ENCODE data around the gene KCNK3. TPM values are rescaled to one million over a fixed set of nuclear protein-coding genes. Genes with fewer than 3 reads are reported as not detected.

The KCNK3 gene
- total and polyA plus RNA-seq, 10 of the 15 experiments (the other 5 are each of a cell fraction or from before 2014, with no cell fraction given) = 0.13 TPM; not detected in 9

GRCh38 chr2:26724784-26725520 is 32.4 kb downstream of the KCNK3 start:
- no peak overlapping the region for H3K4me2 ChIP-seq (ENCODE audit: control insufficient read depth, insufficient read depth)
- in situ Hi-C loops (cut with MboI) = no loop called here

More at GRCh38 chr2:26724784-26725520, 32.4 kb downstream of the KCNK3 start:
- 23% methylated on average over 14 of the region's 14 CpGs for WGBS (ENCODE audit: insufficient coverage, insufficient replicate concordance, low lambda C conversion rate, missing lambda C conversion rate)
- H4K20me1 ChIP-seq (ENCODE audit: control insufficient read depth, insufficient read depth) = no peaks in the 10 kb centered on the region
- POLR2A ChIA-PET = no interaction called here
- no peak for FAIRE-seq
- no TSS peak for BruUV-seq (replicated peaks)
- H3K9me3 ChIP-seq (replicated peaks; ENCODE audit: control insufficient read depth, insufficient read depth, low read length) = no peaks in the 10 kb centered on the region
- intact Hi-C loops (cut with micrococcal nuclease; ENCODE audit: unreplicated experiment) = no loop called here
- no peak for ATAC-seq
- RAD21 ChIA-PET (ENCODE audit: unreplicated experiment) = no interaction called here
- no peaks in the 10 kb centered on the region for H3K79me2 ChIP-seq (ENCODE audit: control insufficient read depth, insufficient read depth, low read length)
- H3K27ac ChIP-seq (ENCODE audit: control insufficient read depth, insufficient read depth) = no peak overlapping the region
- H3K9ac ChIP-seq (ENCODE audit: control insufficient read depth, insufficient read depth, low read length) = no peak overlapping the region
- no peak overlapping the region for H3K4me3 ChIP-seq
- DNase-seq (ENCODE audit: low read depth, low spot score) = no peak
- no peaks in the 10 kb centered on the region for H3K4me1 ChIP-seq (ENCODE audit: control insufficient read depth, insufficient read depth, low read length)
- SMC1A ChIA-PET (ENCODE audit: uncharacterized antibody, unreplicated experiment) = no interaction called here
- no peaks in the 10 kb centered on the region for H3K27me3 ChIP-seq (replicated peaks in 1 of 2; ENCODE audit: control insufficient read depth in 2 of 2, insufficient read depth in 2 of 2, low read length in 1 of 2)
- no peaks in the 10 kb centered on the region for H3K36me3 ChIP-seq (ENCODE audit: control insufficient read depth in 2 of 2, insufficient read depth in 2 of 2, low read length in 1 of 2)
- TF ChIP-seq TARDBP (IDR thresholded peaks at IDR 0.05; ENCODE audit: borderline replicate concordance) (no peak), ASH2L (IDR thresholded peaks at IDR 0.05; ENCODE audit: borderline replicate concordance, low read depth) (no peak), RFX5 (IDR thresholded peaks at IDR 0.05; ENCODE audit: low read depth, low read length) (no peak), ZBED1 (IDR thresholded peaks at IDR 0.05; ENCODE audit: borderline replicate concordance) (no peak), POLR2A (IDR thresholded peaks at IDR 0.05; ENCODE audit: low read depth, low read length) (no peak), FOXK2 (IDR thresholded peaks at IDR 0.05) (no peak), POU2F2 (IDR thresholded peaks at IDR 0.05; ENCODE audit: borderline replicate concordance, low read depth, low read length) (no peak), CTCF (IDR thresholded peaks at IDR 0.05 in 2 of 3, conservative IDR thresholded peaks at IDR 0.05 in 1 of 3; ENCODE audit: control insufficient read depth in 2 of 3, extremely low read depth in 1 of 3, insufficient read depth in 1 of 3, low read depth in 3 of 3, low read length in 3 of 3) (no peak), ZSCAN29 (IDR thresholded peaks at IDR 0.05) (no peak), BRCA1 (IDR thresholded peaks at IDR 0.05; ENCODE audit: low read depth, low read length) (no peak), CHD2 (IDR thresholded peaks at IDR 0.05; ENCODE audit: borderline replicate concordance, low read depth, low read length) (no peak), MLLT1 (IDR thresholded peaks at IDR 0.05) (no peak), MYC (IDR thresholded peaks at IDR 0.05; ENCODE audit: insufficient read depth, insufficient read length, insufficient replicate concordance, low read length, severe bottlenecking) (no peak), YY1 (IDR thresholded peaks at IDR 0.05; ENCODE audit: low read depth, low read length) (no peak), PML (IDR thresholded peaks at IDR 0.05; ENCODE audit: low read length) (no peak), STAT1 (conservative IDR thresholded peaks at IDR 0.05) (no peak), SP1 (IDR thresholded peaks at IDR 0.05; ENCODE audit: low read depth, low read length) (no peak)
- CTCF ChIA-PET = interaction anchor here (1.6 kb wide), 1 partner anchor 20 kb away, joined by 6 read pairs; no protein-coding TSS in a partner anchor
- no peak overlapping the region for H2AFZ ChIP-seq (ENCODE audit: control insufficient read depth, low read depth, low read length)
